GM03348 (cell line): ENCODE data around the gene ZNF212.
A peak's percentile ranks its signal among the peaks of the same experiment; 100 is the strongest.
"Not testable (repeated sequence)": the region's sequence is repeated elsewhere in the genome, so short reads cannot be mapped to it uniquely, and the experiment has no call there.

Experiments used
- DNase-seq: peaks from one replicate; pipeline ENCODE4 v3.0.0; 2012; ENCODE audit warnings: low spot score

The ZNF212 gene

GRCh38 chr7:149253665-149254064 is 14.2 kb downstream of the ZNF212 start:
- DNase-seq, result no peak

- DNase-seq, result no peak
These were observed 14.9 kb downstream of the ZNF212 start for GRCh38 chr7:149254181-149254858.

- no peak for DNase-seq
These were observed 15.7 kb downstream of the ZNF212 start for GRCh38 chr7:149255174-149255573.

GRCh38 chr7:149256568-149256967 is 17.1 kb downstream of the ZNF212 start:
- no peak for DNase-seq

- no peak for DNase-seq
These were observed 17.7 kb downstream of the ZNF212 start for GRCh38 chr7:149257146-149257545.

DNA sequence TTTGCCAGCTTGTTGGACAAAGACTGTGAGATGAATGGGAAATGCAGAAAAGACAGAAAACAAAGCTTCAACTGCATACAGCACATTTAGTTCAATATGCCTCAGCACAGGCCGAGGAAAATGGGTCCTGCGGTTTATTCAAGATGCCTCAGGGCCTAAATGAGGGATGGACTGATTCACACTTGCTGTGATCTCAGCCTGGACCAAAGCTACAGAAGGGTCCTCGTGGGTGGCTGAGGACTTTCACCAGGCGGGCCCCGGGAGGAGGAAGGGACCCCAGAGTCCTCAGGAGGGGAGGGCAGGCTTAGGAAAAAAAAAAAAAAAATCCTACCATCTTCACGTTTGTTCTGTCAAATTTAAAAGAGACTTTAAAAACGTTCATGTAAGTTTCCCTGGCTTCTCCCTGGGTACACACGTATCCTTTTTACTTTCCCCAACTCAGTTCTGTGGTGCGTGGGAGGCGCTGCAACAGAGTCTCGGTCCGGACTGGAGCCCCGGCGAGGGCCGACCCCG is 21.9 kb downstream of the ZNF212 start:
- peak; percentile 41 for DNase-seq

DNA sequence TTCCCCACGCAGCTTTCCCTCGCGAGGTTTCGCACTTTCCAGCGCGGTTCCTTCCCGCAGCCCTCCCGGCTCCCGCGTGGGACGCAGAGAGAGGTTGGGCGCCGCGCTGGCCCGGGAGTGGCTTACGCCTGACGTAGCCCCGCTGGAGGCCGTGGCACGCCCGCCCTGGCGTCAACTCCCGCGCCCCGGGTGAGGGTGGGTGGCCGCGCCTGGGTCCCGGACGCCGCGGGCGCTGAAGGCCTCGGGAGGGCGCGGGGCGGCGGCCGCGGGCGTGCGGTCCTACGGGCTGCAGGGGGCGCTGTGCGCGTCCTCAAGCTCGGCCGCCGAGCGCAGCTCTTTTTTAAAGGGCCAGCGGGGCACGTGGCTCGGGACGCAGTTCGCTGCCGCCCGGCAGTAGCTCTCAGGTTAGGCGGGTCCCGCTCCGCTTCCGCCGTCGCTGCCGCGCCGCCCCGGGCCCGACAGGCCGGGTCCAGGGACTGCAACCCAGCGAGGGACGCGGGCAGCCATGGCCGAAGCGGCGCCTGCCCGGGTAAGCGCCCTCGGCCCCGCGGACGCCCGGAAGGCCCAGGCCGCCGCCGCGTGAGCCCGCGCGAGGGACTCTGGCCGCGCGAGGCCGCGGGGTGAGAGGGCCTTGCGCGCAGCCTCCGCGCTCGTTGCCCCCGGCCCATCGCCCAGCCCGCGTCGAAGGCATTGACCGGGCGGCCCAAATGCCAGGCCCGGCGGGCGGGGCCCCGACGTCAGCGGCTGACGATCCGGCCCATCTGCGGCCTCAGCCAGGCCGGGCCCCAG is 22.6 kb downstream of the ZNF212 start, which contains the start of gene ZNF783:
Gene ZNF783 (plus strand): TSS at position 368 of the 789 bp plus-strand sequence. CDS start 138 bp downstream, at position 506.
- DNase-seq, result peak; percentile 97

GRCh38 chr7:149266451-149266850 is 27.0 kb downstream of the ZNF212 start:
- DNase-seq, result no peak

GRCh38 chr7:149267733-149268132 is 28.3 kb downstream of the ZNF212 start:
- no peak for DNase-seq

DNA sequence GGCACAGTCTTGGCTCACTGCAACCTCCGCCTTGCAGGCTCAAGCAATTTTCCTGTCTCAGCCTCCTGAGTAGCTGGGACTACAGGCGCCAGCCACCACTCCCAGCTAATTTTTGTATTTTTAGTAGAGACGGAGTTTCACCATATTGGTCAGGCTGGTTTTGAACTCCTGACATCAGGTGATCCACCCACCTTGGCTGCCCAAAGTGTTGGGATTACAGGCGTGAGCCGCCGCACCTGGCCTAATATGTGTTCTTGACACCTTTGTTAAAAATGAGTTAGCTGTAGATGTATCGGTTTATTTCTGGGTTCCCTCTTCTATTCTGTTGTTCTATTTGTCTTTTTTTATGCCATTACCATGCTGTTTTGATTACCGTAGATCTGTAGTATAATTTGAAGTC is 35.0 kb downstream of the ZNF212 start:
- DNase-seq, result not testable (repeated sequence)

DNA sequence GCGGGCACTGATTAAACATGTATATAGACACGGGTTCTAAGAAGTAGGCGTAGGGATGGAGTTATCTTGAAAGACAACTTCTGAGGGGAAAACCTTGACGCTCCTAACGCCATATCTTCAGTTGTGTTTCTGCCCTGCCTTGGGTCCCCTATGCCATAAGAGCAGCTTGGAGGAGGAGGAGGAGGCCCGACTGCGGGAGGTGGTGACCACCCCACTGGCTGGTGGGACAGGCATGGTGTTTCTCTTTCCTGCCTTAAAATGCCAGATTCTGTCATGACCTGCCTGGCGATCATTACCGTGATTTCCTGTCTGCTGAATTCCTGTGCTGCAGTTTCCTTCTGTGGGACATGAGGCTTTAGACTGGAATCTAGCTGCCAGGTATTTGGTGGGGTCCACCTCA is 38.4 kb downstream of the ZNF212 start:
- DNase-seq, result no peak

GRCh38 chr7:149278396-149278795 is 38.9 kb downstream of the ZNF212 start:
- no peak for DNase-seq

DNA sequence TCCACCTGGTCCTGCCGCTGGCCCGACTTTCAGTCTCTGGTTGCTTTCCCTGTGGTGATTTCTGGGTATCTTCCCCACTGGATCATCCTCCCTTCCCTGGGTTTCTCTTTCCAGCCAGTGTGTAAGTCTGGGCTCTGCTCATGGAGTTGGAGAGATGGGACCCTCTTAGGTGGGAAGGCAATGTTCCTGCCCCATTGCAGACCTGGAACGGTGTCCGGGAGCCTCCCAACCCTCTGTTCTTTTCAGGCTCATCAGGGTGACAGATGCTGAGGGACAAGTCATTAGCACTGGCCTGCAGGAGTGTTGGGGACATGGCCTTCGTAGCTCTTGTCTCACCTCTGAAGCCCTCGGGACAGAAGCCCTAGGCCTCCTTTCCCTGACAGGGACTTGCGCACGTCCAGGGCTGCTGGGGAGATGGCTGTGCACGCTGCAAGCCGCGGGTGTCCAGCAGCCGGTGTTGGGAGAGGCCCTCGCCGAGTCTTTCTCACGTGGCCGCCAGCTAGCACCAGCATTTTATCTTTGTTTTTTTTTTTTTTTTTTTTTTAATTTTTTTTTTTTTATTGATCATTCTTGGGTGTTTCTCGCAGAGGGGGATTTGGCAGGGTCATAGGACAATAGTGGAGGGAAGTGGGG is 39.8 kb downstream of the ZNF212 start:
- no peak for DNase-seq

DNA sequence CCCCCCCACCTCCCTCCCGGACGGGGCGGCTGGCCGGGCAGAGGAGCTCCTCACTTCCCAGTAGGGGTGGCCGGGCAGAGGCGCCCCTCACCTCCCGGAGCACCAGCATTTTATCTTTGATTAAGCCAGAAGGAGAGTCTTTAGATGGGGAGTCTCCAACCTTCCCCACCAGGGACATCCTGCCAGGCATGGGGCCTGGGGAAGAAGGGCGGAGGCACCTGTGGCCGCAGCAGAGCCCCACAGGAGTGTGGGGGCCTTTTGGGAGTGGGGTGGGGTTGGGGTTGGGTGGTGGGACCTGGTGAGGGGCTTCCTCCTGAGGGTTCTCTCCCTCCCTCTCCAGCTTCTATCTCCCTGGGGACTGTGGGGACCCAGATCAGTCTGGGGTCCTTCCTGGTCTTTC is 40.7 kb downstream of the ZNF212 start:
- DNase-seq, result no peak

DNA sequence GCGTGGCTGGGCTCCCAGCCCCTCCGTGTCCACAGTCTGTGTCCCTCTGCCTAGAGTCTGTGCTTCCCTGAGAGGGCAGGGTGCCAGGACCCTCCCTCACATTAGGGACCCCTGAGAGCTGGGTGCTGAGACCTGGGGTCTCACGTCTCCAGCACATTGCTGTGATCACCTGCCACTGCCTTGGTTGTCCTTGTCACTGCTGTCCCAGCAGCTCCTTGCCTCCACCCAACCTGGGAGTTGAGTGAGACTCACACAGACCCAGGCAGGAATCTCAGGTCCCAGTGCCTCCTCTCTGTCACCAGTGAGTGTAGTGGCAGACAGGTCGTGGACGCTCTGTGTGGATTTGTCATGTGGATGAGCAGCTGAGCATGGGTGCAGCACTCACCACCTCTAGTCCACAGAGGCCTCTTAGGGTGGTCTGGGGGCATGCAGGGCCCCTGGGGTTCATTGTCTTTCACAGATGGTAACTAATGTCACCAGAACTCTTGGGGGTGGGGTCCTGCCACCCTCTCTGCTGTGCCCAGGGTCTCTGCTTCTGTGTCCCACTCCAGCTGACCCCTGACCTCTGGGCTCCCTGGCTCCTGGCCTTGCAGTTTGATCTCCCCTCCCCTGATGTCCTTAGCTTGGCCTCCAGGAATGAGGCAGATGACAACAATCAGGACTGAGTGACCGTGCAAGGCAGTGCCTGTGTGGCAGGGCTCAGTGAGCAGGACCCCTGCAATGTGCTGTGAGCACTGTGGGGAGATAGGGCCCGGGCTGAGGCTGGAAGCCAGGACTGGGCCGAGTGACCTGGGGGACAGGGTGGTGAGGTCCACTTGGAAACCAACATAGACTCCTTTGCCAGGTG is 41.4 kb downstream of the ZNF212 start:
- DNase-seq, result no peak

DNA sequence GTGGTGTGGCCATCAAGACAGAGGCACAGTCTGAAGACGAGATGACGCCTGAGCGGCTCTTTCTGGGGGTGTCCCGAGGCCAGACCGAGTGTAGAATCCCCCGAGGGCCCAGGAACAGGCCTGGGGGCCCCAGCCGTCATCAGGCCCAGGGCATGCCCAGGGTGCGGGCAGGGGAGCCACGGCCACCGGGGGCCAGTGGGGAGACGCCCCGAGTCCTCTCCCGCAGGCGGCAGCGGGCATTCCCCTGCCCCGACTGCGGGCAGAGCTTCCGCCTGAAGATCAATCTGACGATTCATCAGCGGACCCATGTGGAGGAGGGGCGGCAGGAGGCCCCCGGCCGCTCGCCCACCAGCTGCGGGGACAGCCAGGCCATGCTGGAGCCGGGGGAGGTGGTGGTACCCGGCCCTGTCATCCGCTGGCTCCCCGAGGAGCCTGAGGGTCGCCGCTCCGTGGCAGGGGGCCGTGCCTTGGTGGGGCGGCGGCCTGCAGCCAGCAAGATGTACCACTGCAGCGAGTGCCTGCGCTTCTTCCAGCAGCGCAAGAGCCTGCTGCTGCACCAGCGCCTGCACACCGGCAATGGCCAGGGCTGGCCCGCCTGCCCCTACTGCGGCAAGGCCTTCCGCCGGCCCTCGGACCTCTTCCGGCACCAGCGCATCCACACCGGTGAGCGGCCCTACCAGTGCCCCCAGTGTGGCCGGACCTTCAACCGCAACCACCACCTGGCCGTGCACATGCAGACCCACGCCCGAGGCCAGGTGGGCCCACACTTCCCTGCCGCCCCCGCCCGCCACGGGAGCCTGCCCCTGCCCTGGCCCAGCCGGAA is 42.3 kb downstream of the ZNF212 start:
- no peak for DNase-seq

DNA sequence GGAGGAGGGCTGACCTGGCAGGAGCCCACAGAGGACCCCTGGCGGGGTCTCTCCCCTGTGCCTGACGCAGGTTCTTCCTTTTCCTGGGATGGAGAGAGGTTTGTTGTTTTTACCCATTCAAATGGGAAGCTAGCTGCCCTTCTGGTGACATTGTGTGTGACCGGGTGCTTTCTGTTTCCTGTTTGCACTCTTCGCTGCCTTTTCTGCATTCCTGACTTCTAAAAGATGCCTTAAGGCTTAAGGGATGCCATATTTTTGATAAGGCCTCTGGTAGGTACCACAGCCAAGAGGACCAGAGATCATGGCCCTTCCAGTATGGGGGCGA is 42.8 kb downstream of the ZNF212 start:
- no peak for DNase-seq

DNA sequence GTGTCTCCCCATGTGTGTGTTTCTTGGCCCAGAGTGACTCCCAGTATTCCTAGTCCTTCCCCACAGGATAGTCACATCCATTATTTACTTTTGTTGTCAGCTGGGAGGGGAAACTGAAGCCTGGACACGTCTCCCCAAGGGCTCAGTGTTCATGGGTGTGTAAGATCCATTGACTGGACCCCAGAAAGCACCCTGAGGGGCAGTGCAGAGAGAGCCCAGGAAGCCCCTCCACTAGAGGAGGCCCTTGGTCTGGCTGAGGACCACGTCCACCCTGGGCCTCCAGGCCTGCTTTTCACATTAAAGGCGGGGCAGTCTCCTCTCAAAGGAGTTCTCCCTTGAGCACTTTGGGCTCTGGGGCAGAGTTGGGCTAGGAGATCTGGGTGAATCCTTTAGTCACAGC is 43.9 kb downstream of the ZNF212 start:
- no peak for DNase-seq

GRCh38 chr7:149284343-149284742 is 44.9 kb downstream of the ZNF212 start:
- DNase-seq, result no peak

DNA sequence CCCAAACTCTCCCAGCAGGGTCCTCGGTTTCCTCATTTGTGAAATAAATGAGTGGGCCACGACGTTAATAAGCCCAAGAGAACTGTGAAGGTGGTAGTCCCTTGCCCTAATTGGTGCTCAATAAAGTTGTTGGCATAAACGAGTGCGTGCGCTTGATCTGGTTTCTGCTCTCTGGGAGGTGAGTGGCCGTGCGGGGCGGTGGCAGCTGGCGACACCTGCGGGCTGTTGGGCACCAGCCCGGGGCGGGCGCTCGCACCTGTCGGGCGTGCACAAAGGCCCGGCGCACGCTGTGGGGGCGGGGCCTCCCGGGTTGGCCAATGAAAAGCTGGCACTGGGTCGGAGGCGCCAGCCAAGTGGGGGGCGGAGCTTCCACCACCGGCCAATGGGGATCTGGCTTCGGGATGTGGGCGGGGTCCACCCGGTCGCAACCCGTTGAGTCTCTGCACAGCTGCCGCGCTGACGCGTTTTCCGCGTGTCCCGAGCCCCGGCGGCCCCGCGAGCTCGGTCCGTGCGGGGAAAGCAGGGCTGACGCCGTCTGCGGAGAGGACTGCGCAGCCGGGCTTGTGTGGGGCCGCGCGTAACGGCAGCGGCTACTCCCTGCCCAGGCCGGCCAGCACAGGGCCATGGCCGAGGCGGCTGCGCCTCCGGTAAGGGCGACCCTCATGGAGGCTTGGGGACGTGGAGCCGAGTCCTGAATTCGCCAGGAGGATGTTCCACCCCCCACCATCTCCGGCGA is 45.6 kb downstream of the ZNF212 start:
- DNase-seq, result peak; percentile 99
